Small intestine (tissue), 7 donors: ENCODE measurements around the gene CLDN5. TPM values are rescaled to one million over a fixed set of nuclear protein-coding genes. Genes with fewer than 3 reads are reported as not detected.

ENCODE experiments used
- DNase-seq, 2 donors: peaks; one replicate each; pipeline versions ENCODE4 v3.0.0 to v3.0.0-alpha.2; 2013
- FAIRE-seq: peaks from 2 replicates; lab custom pipeline; 2012; peaks lifted over from hg19 to GRCh38; lab: Jason Lieb, UNC
- H3K27ac ChIP-seq, 3 donors: one replicate each; pipeline ENCODE4 v1.5.1; 2013; ENCODE audit warnings: low read length in 2 of 3, mild to moderate bottlenecking in 2 of 3, control low read depth in 1 of 3, inconsistent platforms in 1 of 3, low read depth in 1 of 3, moderate library complexity in 1 of 3
- H3K27me3 ChIP-seq, 3 donors: one replicate each; pipeline ENCODE4 v1.6.1; 2013; ENCODE audit warnings: low read length in 3 of 3, inconsistent platforms in 1 of 3; ENCODE audit not compliant: control insufficient read depth in 3 of 3, insufficient read depth in 3 of 3
- H3K36me3 ChIP-seq, 3 donors: one replicate each; pipeline ENCODE4 v1.6.1; 2013; ENCODE audit warnings: low read length in 3 of 3, inconsistent platforms in 1 of 3, low read depth in 1 of 3, mild to moderate bottlenecking in 1 of 3, moderate library complexity in 1 of 3; ENCODE audit not compliant: control insufficient read depth in 3 of 3, insufficient read depth in 2 of 3
- H3K4me1 ChIP-seq, 3 donors: one replicate each; pipeline ENCODE4 v1.6.1; 2013; ENCODE audit warnings: low read length in 2 of 3, inconsistent platforms in 1 of 3, low read depth in 1 of 3, mild to moderate bottlenecking in 1 of 3, moderate library complexity in 1 of 3; ENCODE audit not compliant: control insufficient read depth in 3 of 3, insufficient read depth in 2 of 3
- H3K4me3 ChIP-seq, 3 donors: one replicate each; pipeline ENCODE4 v1.5.1; 2013; ENCODE audit warnings: low read length in 3 of 3, control low read depth in 1 of 3, inconsistent platforms in 1 of 3, low read depth in 1 of 3, mild to moderate bottlenecking in 1 of 3, moderate library complexity in 1 of 3
- H3K9me3 ChIP-seq, 2 donors: one replicate each; pipeline ENCODE4 v1.6.1; 2013; ENCODE audit warnings: low read depth in 1 of 2, low read length in 1 of 2; ENCODE audit not compliant: control insufficient read depth in 2 of 2, insufficient read depth in 1 of 2
- WGBS, 3 donors: extraction: QIAGEN DNeasy Blood & Tissue Kit; methylation state at CpG; one replicate each; pipeline ENCODE4 v1.1.7; 2013; 5-methylcytosine and 5-hydroxymethylcytosine counted together
- polyA plus RNA-seq, 4 donors: library from polyadenylated mRNA; stranded (reverse) in 3 of 4; unstranded in 1 of 4; fragments of 200-250 nt in 3 of 4; fragments of 120-200 nt in 1 of 4; gene quantifications; one replicate each; pipeline versions ENCODE4 v1.2.1 to v1.2.3, GENCODE V29; 2013
- donor health status: healthy with polysubstance abuse.
- donor health status: control.
- donor health status: control.
- donor health status: Bipolar disorder and iron deficiency.
- donor health status: healthy.

CLDN5 gene
- polyA plus RNA-seq, 4 donors = 3.1 to 184 (median 10.4) TPM

DNA sequence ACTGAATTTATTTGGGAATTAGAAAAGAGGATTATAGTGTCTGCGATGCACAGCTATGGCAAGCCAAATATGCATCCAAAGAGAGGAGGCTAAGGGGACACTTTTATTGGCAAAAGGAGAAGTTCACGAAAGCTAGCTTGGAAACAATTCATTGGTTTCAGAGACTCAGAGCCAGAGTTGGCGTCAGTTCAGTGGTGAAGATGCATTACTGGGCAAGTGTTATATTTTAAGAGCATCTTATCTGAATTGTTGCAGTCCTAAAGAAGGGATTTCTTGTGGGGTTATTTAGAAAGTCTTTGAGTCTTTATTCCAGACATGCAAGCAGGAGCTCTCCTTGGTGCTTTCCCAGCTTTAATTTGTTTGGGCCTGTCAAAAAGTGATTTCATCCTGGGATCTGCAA, 15.0 kb downstream of the CLDN5 start:
- H3K27me3 ChIP-seq = no peaks in the 10 kb centered on the region
- DNase-seq (no peak), FAIRE-seq (no peak)
- no peaks in the 10 kb centered on the region for H3K9me3 ChIP-seq
- WGBS, 3 donors = 89 to 93% (median 92%) methylated on average over 3 of the region's 3 CpGs
- no peak overlapping the region for H3K4me3 ChIP-seq
- peaks cover 0 to 27% (median 0%) of the 10 kb centered on the region in 3 donors for H3K36me3 ChIP-seq
- H3K27ac ChIP-seq = no peak overlapping the region
- no peaks in the 10 kb centered on the region for H3K4me1 ChIP-seq

DNA sequence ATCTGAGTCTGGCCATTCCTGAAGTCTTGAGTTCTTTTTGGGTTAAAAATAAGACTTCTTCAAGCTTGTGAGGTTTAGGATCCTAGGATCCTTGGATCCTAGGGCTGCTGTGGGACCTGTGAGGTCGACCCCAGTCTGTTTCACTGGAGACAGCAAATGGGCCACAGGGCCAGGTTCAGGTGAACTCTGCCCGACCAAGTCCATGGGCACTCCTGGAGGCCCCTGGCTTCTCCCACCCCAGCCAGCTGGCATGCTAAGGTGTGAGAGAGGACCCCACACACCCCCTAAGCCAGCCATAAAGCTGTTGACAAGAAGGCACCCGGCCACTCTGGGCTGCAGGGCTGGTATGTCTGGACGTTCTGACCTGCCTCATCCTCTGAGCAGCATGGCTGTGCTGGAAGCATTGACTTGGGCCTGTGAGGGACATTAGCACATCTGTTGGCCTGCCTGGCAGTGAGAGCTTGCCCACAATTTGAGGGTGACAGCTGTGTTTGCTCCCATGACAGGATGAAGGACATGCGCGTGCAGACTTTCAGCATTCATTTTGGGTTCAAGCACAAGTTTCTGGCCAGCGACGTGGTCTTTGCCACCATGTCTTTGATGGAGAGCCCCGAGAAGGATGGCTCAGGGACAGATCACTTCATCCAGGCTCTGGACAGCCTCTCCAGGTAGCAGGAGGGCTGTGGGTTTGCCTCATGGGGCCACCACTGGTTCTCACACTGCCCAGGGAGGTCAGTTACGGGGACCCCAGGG, 16.0 kb downstream of the CLDN5 start:
- Histone ChIP-seq H3K9me3 (no peaks in the 10 kb centered on the region), H3K4me1 (no peaks in the 10 kb centered on the region), H3K27ac (no peak overlapping the region), H3K27me3 (no peaks in the 10 kb centered on the region), H3K36me3 (peaks cover 0 to 24% (median 0%) of the 10 kb centered on the region in 3 donors), H3K4me3 (no peak overlapping the region)
- WGBS, 3 donors = 92 to 97% (median 95%) methylated on average over 10 of the region's 10 CpGs
- DNase-seq (no peak), FAIRE-seq (no peak)

DNA sequence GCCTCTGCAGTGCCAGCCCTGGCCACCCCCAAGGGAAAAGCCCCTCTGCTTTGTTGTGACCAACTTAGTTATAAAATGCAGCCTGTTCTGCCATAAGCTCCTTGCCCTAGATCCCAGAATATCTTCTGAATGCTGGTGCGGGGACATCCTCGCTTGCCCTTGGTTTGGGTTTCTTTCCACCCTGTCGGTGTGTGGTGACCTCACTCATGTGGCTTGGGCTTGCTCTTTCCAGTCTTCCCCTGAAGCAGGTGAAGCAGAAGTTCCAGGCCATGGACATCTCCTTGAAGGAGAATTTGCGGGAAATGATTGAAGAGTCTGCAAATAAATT, 16.7 kb downstream of the CLDN5 start:
- H3K27ac ChIP-seq = no peak overlapping the region
- WGBS, 3 donors = 94 to 98% (median 97%) methylated on average over 4 of the region's 4 CpGs
- no peak for FAIRE-seq
- H3K9me3 ChIP-seq = no peaks in the 10 kb centered on the region
- H3K36me3 ChIP-seq = peaks cover 0 to 24% (median 0%) of the 10 kb centered on the region in 3 donors
- no peak for DNase-seq
- no peaks in the 10 kb centered on the region for H3K27me3 ChIP-seq
- H3K4me3 ChIP-seq = no peak overlapping the region
- H3K4me1 ChIP-seq = no peaks in the 10 kb centered on the region

DNA sequence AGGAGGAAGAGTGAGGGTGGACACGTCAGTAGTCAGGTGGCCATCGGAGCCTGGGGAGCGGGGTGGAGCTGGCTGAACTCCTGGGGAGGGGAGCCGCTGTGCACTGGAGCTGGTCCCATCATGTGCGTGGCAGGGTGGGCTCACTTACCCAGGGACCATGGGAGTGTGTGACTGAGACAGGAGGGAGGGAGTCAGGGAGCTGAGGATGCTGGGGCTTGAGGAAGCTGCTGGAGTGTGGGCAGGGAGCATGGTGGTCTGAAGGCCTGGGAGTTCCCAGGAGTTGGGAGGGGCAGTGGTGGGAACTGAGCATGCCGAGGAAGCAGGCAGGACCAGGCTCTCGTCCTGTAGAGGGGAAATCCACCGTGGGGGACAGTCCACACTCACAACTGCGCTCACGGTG, 18.0 kb downstream of the CLDN5 start:
- DNase-seq = no peak
- no peak overlapping the region for H3K27ac ChIP-seq
- H3K27me3 ChIP-seq = no peaks in the 10 kb centered on the region
- H3K9me3 ChIP-seq = no peaks in the 10 kb centered on the region
- no peak overlapping the region for H3K4me3 ChIP-seq
- H3K36me3 ChIP-seq = peaks cover 0 to 20% (median 0%) of the 10 kb centered on the region in 3 donors
- 89 to 91% (median 91%) methylated on average over 10 of the region's 10 CpGs for WGBS, 3 donors
- H3K4me1 ChIP-seq = no peaks in the 10 kb centered on the region
- no peak for FAIRE-seq

DNA sequence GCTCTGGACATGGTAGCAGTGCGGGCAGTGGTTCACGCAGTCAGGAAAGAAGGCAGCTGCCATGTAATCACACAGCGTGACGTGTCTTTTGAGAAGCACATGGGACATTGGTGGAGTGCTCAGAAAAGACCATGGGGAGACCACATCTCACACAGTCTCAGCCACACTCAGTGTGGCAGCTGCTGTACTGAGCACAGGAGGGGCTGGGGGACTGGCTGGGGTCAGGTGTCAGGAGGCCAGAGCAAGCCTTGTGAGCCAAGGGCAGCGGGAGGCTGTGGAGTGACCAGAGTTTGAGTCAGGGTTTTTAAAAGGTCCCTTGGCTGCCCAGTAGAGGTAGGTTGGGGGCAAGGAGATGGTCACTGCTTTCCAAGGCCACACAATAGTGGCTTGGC, 18.5 kb downstream of the CLDN5 start:
- Histone ChIP-seq H3K4me3 (no peak overlapping the region), H3K27ac (no peak overlapping the region), H3K9me3 (no peaks in the 10 kb centered on the region), H3K4me1 (no peaks in the 10 kb centered on the region), H3K36me3 (peaks cover 0 to 20% (median 0%) of the 10 kb centered on the region in 3 donors), H3K27me3 (no peaks in the 10 kb centered on the region)
- WGBS, 3 donors = 92 to 98% (median 95%) methylated on average over 5 of the region's 5 CpGs
- FAIRE-seq (no peak), DNase-seq (no peak)

DNA sequence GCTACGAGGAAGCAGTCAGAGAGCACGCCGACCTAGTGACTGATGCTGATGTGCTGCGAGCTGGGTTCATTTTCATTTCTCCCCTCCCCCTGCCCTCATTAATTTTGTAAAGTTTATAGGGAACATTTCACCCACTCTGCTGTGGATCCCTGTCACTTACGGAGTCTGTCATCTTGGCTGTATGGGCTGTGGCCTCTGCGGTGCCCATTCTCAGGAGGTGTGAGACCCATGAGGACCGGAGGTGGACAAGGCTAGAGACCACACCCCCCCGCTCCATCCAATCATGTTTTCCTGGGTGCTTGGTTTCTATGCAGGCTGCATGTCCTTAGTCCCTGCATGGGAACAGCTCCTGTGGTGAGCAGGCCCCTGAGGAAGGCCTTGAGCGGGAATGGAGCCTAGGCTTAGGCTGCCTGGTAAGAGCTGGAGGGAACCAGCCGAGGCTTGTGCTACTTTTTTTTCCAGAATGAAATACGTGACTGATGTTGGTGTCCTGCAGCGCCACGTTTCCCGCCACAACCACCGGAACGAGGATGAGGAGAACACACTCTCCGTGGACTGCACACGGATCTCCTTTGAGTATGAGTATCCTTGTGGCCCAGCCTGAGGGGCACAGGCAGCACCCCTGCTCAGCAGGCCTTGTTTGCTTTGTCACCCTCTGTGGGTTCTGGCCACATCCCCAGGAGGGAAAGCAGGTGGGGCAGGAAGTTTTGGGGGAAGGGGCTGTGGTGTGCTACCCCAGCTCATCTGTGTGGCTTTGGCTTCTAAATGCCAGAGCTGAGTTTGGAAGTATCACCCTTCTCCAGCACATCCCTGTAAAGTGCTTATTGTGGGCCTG, 19.1 kb downstream of the CLDN5 start:
- Histone ChIP-seq H3K4me1 (no peaks in the 10 kb centered on the region), H3K9me3 (no peaks in the 10 kb centered on the region), H3K4me3 (no peak overlapping the region), H3K27me3 (no peaks in the 10 kb centered on the region), H3K27ac (no peak overlapping the region), H3K36me3 (peaks cover 0 to 20% (median 0%) of the 10 kb centered on the region in 3 donors)
- DNase-seq (no peak), FAIRE-seq (no peak)
- 85 to 95% (median 88%) methylated on average over 18 of the region's 18 CpGs for WGBS, 3 donors

DNA sequence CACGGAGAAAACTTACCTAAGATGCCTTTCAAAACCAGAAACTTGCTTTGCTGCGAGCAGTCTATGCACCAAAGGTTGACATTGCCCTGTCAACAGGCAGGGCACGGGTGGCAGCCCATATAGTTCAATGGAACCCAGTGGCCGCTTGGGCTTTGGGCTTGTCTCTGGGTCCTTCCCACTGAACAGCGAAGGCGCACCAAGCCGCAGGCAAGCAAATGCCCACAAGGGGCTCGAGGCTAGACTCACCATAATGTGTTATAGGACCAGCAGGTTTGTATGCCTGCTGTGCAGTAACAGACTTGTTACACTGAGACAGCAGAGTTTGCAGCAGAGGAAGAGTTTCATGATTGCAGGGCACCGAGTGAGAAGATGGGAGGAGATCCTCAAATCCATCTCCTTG, 20.3 kb downstream of the CLDN5 start:
- H3K9me3 ChIP-seq = no peaks in the 10 kb centered on the region
- no peaks in the 10 kb centered on the region for H3K27me3 ChIP-seq
- no peaks in the 10 kb centered on the region for H3K4me1 ChIP-seq
- H3K4me3 ChIP-seq = no peak overlapping the region
- H3K27ac ChIP-seq = no peak overlapping the region
- H3K36me3 ChIP-seq = peaks cover 0 to 24% (median 0%) of the 10 kb centered on the region in 3 donors
- FAIRE-seq (no peak), DNase-seq (no peak)
- WGBS, 3 donors = 88 to 92% (median 89%) methylated on average over 9 of the region's 9 CpGs

DNA sequence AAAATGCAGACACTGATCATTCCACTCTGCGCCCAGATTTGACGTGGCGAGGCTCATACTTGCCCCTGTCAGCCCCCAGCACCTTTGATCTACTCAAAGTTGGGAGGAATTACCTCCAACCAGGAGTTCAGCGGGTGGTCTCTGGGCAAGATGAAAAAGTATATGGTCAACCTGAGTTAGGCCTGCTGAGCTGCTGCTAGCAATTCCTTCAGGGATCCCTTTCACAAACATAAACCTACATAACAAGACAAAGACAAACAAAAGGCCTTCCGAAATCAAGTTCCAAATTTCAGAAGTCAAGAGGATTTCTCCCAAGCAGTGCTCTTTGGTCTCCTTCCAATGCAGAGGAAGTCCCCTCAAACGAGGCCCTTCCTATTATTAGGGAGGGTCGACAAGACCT, 20.8 kb downstream of the CLDN5 start:
- WGBS, 3 donors = 86 to 89% (median 86%) methylated on average over 7 of the region's 7 CpGs
- FAIRE-seq = no peak

More for the DNA sequence above, 20.8 kb downstream of the CLDN5 start:
- Histone ChIP-seq H3K4me3 (no peak overlapping the region), H3K27ac (no peak overlapping the region), H3K36me3 (peaks cover 0 to 22% (median 0%) of the 10 kb centered on the region in 3 donors), H3K9me3 (no peaks in the 10 kb centered on the region), H3K27me3 (no peaks in the 10 kb centered on the region), H3K4me1 (no peaks in the 10 kb centered on the region)
- DNase-seq = no peak
